Adrenal gland (tissue), 5 donors: ENCODE results near the gene EHD3.

Source experiments
- CTCF ChIP-seq, 6 experiments: fragments of 450-650 bp in 4 of 6; fragments of 200-600 bp in 2 of 6; sonication (generic) in 1 of 6; IDR thresholded peaks; 1 replicate in 5 of 6; 2 replicates in 1 of 6; pipeline versions ENCODE4 v1.5.1 to v1.8.0; 2016 to 2021; ENCODE audit warnings: antibody characterized with exemption in 6 of 6, mild to moderate bottlenecking in 2 of 6, moderate library complexity in 1 of 6
- POLR2A ChIP-seq, 2 donors: fragments of 450-650 bp; IDR thresholded peaks; one replicate each; pipeline ENCODE4 v1.6.1; 2017; ENCODE audit warnings: antibody characterized with exemption in 2 of 2, mild to moderate bottlenecking in 2 of 2, moderate library complexity in 1 of 2
- donor health status: DM: no; HTN: no; CAD: no.

- no peak for TF ChIP-seq POLR2A (IDR thresholded peaks at IDR 0.05)
- no peak for TF ChIP-seq CTCF (IDR thresholded peaks at IDR 0.05)
Observed at GRCh38 chr2:31270131-31270530, 36.2 kb downstream of the EHD3 start.
